ENCODE measurements around the gene EXOC6B.

- no peak for TF ChIP-seq MXI1 (IDR thresholded peaks at IDR 0.05; ENCODE audit: low read depth, low read length)
- TF ChIP-seq CTCF (IDR thresholded peaks at IDR 0.05 in 2 of 3, conservative IDR thresholded peaks at IDR 0.05 in 1 of 3; ENCODE audit: control insufficient read depth in 2 of 3, extremely low read depth in 1 of 3, insufficient read depth in 1 of 3, low read depth in 3 of 3, low read length in 3 of 3): no peak
- TF ChIP-seq RELA (IDR thresholded peaks at IDR 0.05; ENCODE audit: borderline replicate concordance, partially characterized antibody): no peak
- TF ChIP-seq RFX5 (IDR thresholded peaks at IDR 0.05; ENCODE audit: low read depth, low read length): no peak
- TF ChIP-seq SIN3A (IDR thresholded peaks at IDR 0.05; ENCODE audit: low read depth, low read length): no peak
- TF ChIP-seq ATF2 (IDR thresholded peaks at IDR 0.05; ENCODE audit: low read length): no peak
- TF ChIP-seq, protein P1, sequence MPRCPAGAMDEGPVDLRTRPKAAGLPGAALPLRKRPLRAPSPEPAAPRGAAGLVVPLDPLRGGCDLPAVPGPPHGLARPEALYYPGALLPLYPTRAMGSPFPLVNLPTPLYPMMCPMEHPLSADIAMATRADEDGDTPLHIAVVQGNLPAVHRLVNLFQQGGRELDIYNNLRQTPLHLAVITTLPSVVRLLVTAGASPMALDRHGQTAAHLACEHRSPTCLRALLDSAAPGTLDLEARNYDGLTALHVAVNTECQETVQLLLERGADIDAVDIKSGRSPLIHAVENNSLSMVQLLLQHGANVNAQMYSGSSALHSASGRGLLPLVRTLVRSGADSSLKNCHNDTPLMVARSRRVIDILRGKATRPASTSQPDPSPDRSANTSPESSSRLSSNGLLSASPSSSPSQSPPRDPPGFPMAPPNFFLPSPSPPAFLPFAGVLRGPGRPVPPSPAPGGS (IDR thresholded peaks at IDR 0.05; ENCODE audit: borderline replicate concordance, insufficient read depth, low read depth, low read length, poor library complexity, severe bottlenecking): no peak
- TF ChIP-seq NFXL1 (IDR thresholded peaks at IDR 0.05; ENCODE audit: borderline replicate concordance): no peak
- no peak for TF ChIP-seq EZH2 (IDR thresholded peaks at IDR 0.05; ENCODE audit: borderline replicate concordance, control insufficient read depth, low read depth, low read length)
- TF ChIP-seq FOS (IDR thresholded peaks at IDR 0.05; ENCODE audit: borderline replicate concordance, extremely low read depth, insufficient read length): no peak
- TF ChIP-seq IKZF2 (IDR thresholded peaks at IDR 0.05): no peak
- no peak for TF ChIP-seq RAD51 (IDR thresholded peaks at IDR 0.05)
- no peak for TF ChIP-seq ZZZ3 (IDR thresholded peaks at IDR 0.05; ENCODE audit: control insufficient read depth, insufficient read length, low read depth)
- TF ChIP-seq, protein P2, sequence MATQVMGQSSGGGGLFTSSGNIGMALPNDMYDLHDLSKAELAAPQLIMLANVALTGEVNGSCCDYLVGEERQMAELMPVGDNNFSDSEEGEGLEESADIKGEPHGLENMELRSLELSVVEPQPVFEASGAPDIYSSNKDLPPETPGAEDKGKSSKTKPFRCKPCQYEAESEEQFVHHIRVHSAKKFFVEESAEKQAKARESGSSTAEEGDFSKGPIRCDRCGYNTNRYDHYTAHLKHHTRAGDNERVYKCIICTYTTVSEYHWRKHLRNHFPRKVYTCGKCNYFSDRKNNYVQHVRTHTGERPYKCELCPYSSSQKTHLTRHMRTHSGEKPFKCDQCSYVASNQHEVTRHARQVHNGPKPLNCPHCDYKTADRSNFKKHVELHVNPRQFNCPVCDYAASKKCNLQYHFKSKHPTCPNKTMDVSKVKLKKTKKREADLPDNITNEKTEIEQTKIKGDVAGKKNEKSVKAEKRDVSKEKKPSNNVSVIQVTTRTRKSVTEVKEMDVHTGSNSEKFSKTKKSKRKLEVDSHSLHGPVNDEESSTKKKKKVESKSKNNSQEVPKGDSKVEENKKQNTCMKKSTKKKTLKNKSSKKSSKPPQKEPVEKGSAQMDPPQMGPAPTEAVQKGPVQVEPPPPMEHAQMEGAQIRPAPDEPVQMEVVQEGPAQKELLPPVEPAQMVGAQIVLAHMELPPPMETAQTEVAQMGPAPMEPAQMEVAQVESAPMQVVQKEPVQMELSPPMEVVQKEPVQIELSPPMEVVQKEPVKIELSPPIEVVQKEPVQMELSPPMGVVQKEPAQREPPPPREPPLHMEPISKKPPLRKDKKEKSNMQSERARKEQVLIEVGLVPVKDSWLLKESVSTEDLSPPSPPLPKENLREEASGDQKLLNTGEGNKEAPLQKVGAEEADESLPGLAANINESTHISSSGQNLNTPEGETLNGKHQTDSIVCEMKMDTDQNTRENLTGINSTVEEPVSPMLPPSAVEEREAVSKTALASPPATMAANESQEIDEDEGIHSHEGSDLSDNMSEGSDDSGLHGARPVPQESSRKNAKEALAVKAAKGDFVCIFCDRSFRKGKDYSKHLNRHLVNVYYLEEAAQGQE (IDR thresholded peaks at IDR 0.05; ENCODE audit: low read depth, low read length): no peak
Observed at GRCh38 chr2:72576459-72576858, 249.4 kb downstream of the EXOC6B start.

Measured in GM12878 (cell line).